Keratinocyte (primary cell): Measurements from ENCODE around the gene ENG.

Experiments used
- CTCF ChIP-seq, 3 experiments: IDR thresholded peaks in 1 of 3; conservative IDR thresholded peaks in 1 of 3; optimal IDR thresholded peaks in 1 of 3; 2 replicates in 2 of 3; 3 replicates in 1 of 3; pipeline versions ENCODE3 to v1.5.1; 2011; ENCODE audit warnings: low read length in 3 of 3, mild to moderate bottlenecking in 3 of 3, moderate library complexity in 2 of 3, control low read depth in 1 of 3, inconsistent platforms in 1 of 3; ENCODE audit not compliant: insufficient read depth in 2 of 3; ENCODE audit errors: extremely low read depth in 1 of 3
- EZH2 ChIP-seq: IDR thresholded peaks from one replicate; pipeline ENCODE4 v1.6.1; 2012; ENCODE audit warnings: inconsistent platforms, mild to moderate bottlenecking, low read length, moderate library complexity

DNA sequence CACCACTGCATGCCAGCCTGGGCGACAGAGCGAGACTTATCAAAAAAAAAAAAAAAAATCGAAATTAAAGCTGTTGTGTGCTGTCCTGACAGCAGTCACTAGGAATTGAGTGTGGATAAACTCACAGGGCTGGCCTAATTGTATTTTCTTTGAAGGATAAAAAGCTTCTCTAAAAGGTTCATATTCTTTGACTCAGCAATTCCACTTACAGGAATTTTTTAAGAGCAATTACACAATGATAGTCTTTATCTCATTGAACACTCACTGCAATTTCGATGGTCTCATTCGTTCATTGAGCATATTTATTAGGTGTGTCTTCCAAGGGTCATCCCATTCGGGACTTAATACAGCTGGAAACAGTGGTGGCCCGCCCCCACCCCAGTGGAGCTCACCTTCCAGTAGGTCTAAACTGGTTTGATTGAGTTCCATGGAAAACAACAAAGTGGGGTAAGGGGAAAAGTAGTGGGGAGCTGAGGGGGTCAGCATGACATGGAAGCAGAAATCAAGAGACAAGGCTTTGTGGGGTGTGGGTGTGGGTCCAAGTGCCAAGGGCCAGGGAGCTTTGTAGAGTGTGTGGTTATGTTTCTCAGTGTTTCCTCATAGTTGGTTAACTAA, 61.9 kb downstream of the ENG start:
- TF ChIP-seq CTCF (optimal IDR thresholded peaks at IDR 0.05 in 1 of 3, IDR thresholded peaks at IDR 0.05 in 1 of 3, conservative IDR thresholded peaks at IDR 0.05 in 1 of 3; ENCODE audit: extremely low read depth in 1 of 3, insufficient read depth in 2 of 3, low read length in 3 of 3) (no peak), EZH2 (no peak)
